ENCODE measurements around the gene CRISP3.

DNA sequence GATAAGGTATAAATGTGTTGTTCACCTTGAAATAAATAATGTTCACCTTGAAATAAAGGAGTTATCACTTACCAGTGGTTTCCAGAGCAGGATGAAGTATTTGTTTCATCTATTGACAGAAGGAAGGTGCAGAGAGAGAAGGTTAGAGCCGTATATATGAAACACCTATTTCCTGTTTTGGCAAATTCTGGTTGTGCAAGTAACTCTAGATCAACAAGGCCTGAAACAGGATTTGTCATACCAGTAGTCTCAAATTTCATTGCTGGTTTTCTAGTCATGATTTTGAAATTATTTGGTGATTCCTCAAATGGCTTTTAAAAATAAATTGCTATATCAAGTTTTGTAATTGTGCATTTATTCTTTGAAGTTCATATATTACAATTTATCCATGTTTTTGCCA is at the start of gene CRISP3:
- TF ChIP-seq, protein P1, sequence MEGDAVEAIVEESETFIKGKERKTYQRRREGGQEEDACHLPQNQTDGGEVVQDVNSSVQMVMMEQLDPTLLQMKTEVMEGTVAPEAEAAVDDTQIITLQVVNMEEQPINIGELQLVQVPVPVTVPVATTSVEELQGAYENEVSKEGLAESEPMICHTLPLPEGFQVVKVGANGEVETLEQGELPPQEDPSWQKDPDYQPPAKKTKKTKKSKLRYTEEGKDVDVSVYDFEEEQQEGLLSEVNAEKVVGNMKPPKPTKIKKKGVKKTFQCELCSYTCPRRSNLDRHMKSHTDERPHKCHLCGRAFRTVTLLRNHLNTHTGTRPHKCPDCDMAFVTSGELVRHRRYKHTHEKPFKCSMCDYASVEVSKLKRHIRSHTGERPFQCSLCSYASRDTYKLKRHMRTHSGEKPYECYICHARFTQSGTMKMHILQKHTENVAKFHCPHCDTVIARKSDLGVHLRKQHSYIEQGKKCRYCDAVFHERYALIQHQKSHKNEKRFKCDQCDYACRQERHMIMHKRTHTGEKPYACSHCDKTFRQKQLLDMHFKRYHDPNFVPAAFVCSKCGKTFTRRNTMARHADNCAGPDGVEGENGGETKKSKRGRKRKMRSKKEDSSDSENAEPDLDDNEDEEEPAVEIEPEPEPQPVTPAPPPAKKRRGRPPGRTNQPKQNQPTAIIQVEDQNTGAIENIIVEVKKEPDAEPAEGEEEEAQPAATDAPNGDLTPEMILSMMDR (IDR thresholded peaks at IDR 0.05; ENCODE audit: insufficient read depth, low read depth, low read length): no peak
- no peak for TF ChIP-seq EZH2 (IDR thresholded peaks at IDR 0.05; ENCODE audit: insufficient read depth, low read length)
